SU-DHL-6 (cell line): ENCODE data around the gene TEX19.

ENCODE experiments used
- CTCF ChIP-seq: fragments of 200-600 bp; sonication (generic); IDR thresholded peaks from one replicate; pipeline ENCODE4 v1.5.1; 2017; ENCODE audit warnings: antibody characterized with exemption, mild to moderate bottlenecking, low read length, moderate library complexity; ENCODE audit not compliant: insufficient read depth, poor library complexity, severe bottlenecking
- EZH2phosphoT487 ChIP-seq: fragments of 200-600 bp; sonication (generic), shearing (Covaris generic); conservative IDR thresholded peaks from 2 replicates; pipeline ENCODE4 v1.6.1; 2018; ENCODE audit warnings: mild to moderate bottlenecking, antibody characterized with exemption, low read length, moderate library complexity, mixed read lengths

- TF ChIP-seq CTCF (no peak), EZH2phosphoT487 (no peak)
Observed at GRCh38 chr17:82317394-82318168, 41.5 kb upstream of the TEX19 start, which contains the start of gene CD7.
